Measurements from ENCODE around the gene ZBP1.
A peak's percentile ranks its signal among the peaks of the same experiment; 100 is the strongest.

Gene ZBP1

GRCh38 chr20:57655809-57656155 lies 35.6 kb upstream of the ZBP1 start:
- H3K9ac ChIP-seq (ENCODE audit: low read length), result no peak overlapping the region
- no peaks in the 10 kb centered on the region for H3K4me1 ChIP-seq (ENCODE audit: low read length)
- no peaks in the 10 kb centered on the region for H3F3A ChIP-seq (ENCODE audit: insufficient read depth, low read length)
- H3K79me2 ChIP-seq (ENCODE audit: low read length), result no peaks in the 10 kb centered on the region
- H3K4me2 ChIP-seq (ENCODE audit: low read depth, low read length), result no peak overlapping the region
- no peaks in the 10 kb centered on the region for H3K9me2 ChIP-seq (replicated peaks; ENCODE audit: insufficient read depth, low read length)
- H3K27ac ChIP-seq (ENCODE audit: low read length), result no peak overlapping the region
- no peak for TF ChIP-seq EZH2 (optimal IDR thresholded peaks at IDR 0.05; ENCODE audit: low read depth, low read length)
- no peak for TF ChIP-seq EZH2phosphoT487 (IDR thresholded peaks at IDR 0.05; ENCODE audit: low read length)
- no peak for TF ChIP-seq CTCF (IDR thresholded peaks at IDR 0.05; ENCODE audit: low read length)
- H4K20me1 ChIP-seq (ENCODE audit: insufficient read depth, low read length), result no peaks in the 10 kb centered on the region
- DNase-seq, result no peak
- no peaks in the 10 kb centered on the region for H3K36me3 ChIP-seq (replicated peaks; ENCODE audit: insufficient read depth, low read length)
- no peaks in the 10 kb centered on the region for H3K9me3 ChIP-seq (replicated peaks; ENCODE audit: insufficient read depth, low read length)
- H3K4me3 ChIP-seq (ENCODE audit: low read length), result no peak overlapping the region
- H2AFZ ChIP-seq (ENCODE audit: low read length), result no peak overlapping the region
- H3K27me3 ChIP-seq (replicated peaks; ENCODE audit: insufficient read depth, low read length), result no peaks in the 10 kb centered on the region

- Histone ChIP-seq H3K4me3 (ENCODE audit: low read length) (no peak overlapping the region), H3K4me1 (ENCODE audit: low read length) (no peaks in the 10 kb centered on the region), H3K9ac (ENCODE audit: low read length) (no peak overlapping the region), H3F3A (ENCODE audit: insufficient read depth, low read length) (no peaks in the 10 kb centered on the region), H2AFZ (ENCODE audit: low read length) (no peak overlapping the region), H3K4me2 (ENCODE audit: low read depth, low read length) (no peak overlapping the region), H3K27me3 (replicated peaks; ENCODE audit: insufficient read depth, low read length) (0 out of 2 replicates have a peak, but pooled peaks cover 6% of the 10 kb centered on the region), H3K9me3 (replicated peaks; ENCODE audit: insufficient read depth, low read length) (no peaks in the 10 kb centered on the region), H3K79me2 (ENCODE audit: low read length) (no peaks in the 10 kb centered on the region), H3K36me3 (replicated peaks; ENCODE audit: insufficient read depth, low read length) (no peaks in the 10 kb centered on the region), H4K20me1 (ENCODE audit: insufficient read depth, low read length) (no peaks in the 10 kb centered on the region), H3K9me2 (replicated peaks; ENCODE audit: insufficient read depth, low read length) (no peaks in the 10 kb centered on the region), H3K27ac (ENCODE audit: low read length) (no peak overlapping the region)
- DNase-seq, result no peak
- no peak for TF ChIP-seq CTCF (IDR thresholded peaks at IDR 0.05; ENCODE audit: low read length)
- TF ChIP-seq EZH2 (optimal IDR thresholded peaks at IDR 0.05; ENCODE audit: low read depth, low read length), result no peak
- TF ChIP-seq EZH2phosphoT487 (IDR thresholded peaks at IDR 0.05; ENCODE audit: low read length), result no peak
Observed at GRCh38 chr20:57654998-57655808, 35.0 kb upstream of the ZBP1 start.

- no peak overlapping the region for H3K27ac ChIP-seq (ENCODE audit: low read length)
Observed at GRCh38 chr20:57654363-57654997, 34.3 kb upstream of the ZBP1 start.

More at GRCh38 chr20:57654363-57654997, 34.3 kb upstream of the ZBP1 start:
- Histone ChIP-seq H2AFZ (ENCODE audit: low read length) (no peak overlapping the region), H3K4me3 (ENCODE audit: low read length) (no peak overlapping the region), H3K9me3 (replicated peaks; ENCODE audit: insufficient read depth, low read length) (no peaks in the 10 kb centered on the region), H3F3A (ENCODE audit: insufficient read depth, low read length) (no peaks in the 10 kb centered on the region), H3K27me3 (replicated peaks; ENCODE audit: insufficient read depth, low read length) (peaks cover 7% of the 10 kb centered on the region; the same call in 1 of the 2 replicates), H3K36me3 (replicated peaks; ENCODE audit: insufficient read depth, low read length) (no peaks in the 10 kb centered on the region), H3K9ac (ENCODE audit: low read length) (no peak overlapping the region), H3K4me1 (ENCODE audit: low read length) (no peaks in the 10 kb centered on the region), H3K9me2 (replicated peaks; ENCODE audit: insufficient read depth, low read length) (no peaks in the 10 kb centered on the region), H3K79me2 (ENCODE audit: low read length) (no peaks in the 10 kb centered on the region), H4K20me1 (ENCODE audit: insufficient read depth, low read length) (no peaks in the 10 kb centered on the region), H3K4me2 (ENCODE audit: low read depth, low read length) (no peak overlapping the region)
- peak; percentile 60 for DNase-seq
- TF ChIP-seq EZH2phosphoT487 (IDR thresholded peaks at IDR 0.05; ENCODE audit: low read length), result no peak
- peak; percentile 91 for TF ChIP-seq CTCF (IDR thresholded peaks at IDR 0.05; ENCODE audit: low read length)
- TF ChIP-seq EZH2 (optimal IDR thresholded peaks at IDR 0.05; ENCODE audit: low read depth, low read length), result no peak
